Measurements from ENCODE around the gene ZSCAN12. TPM values are rescaled to one million over a fixed set of nuclear protein-coding genes. Genes with fewer than 3 reads are reported as not detected.

Gene ZSCAN12
- total and polyA plus RNA-seq, 2 of the 13 experiments (the other 11 are each of a cell fraction or from before 2014, with no cell fraction given): 2.8 to 8.9 TPM

DNA sequence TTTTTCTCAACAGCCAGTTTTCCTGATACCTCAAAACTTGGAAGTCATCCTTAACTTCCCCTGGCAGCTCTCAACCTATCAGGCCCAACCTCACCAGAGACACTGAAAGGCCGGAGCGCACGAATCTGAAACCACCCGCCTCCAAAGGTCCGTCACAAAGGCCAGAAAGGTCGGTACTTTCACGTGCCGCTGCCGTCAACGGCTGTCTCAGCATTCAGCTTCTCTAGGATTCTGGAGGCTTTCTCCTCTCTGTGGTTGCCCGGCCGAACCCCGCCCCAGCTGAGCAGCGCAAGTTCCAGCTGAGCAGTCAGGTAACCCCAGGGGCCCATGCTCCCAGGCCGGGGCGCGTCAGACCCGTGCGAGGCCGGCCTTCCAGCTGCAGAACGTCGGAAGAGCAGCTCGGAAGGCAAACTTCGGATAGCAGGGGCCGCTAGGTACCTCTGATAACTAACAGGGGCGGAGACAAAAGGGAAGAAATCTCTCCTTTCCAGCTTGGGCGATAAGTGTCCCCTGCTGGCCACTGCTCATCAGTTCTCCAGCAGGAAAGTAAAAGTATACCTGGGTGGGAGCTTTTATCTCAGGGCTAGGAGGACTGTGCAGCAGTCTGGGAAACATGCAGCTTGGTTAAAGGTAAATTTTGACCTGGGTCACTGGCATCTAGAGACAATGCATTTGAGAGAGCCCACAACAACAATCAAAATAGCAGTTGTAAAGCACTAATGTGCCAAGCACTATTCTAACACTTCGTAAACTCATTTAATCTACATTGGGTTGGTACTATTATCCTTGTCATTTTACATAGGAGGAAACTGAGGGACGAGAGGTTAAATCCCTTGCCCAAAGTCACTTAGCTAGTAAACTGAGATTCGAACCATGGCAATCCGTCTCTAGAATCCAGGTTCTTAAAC lies 16.1 kb downstream of the ZSCAN12 start (continued):
- TF ChIP-seq, protein P1, sequence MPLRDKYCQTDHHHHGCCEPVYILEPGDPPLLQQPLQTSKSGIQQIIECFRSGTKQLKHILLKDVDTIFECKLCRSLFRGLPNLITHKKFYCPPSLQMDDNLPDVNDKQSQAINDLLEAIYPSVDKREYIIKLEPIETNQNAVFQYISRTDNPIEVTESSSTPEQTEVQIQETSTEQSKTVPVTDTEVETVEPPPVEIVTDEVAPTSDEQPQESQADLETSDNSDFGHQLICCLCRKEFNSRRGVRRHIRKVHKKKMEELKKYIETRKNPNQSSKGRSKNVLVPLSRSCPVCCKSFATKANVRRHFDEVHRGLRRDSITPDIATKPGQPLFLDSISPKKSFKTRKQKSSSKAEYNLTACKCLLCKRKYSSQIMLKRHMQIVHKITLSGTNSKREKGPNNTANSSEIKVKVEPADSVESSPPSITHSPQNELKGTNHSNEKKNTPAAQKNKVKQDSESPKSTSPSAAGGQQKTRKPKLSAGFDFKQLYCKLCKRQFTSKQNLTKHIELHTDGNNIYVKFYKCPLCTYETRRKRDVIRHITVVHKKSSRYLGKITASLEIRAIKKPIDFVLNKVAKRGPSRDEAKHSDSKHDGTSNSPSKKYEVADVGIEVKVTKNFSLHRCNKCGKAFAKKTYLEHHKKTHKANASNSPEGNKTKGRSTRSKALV (CRISPR knock-in tag; IDR thresholded peaks at IDR 0.05): peak; percentile 83
- TF ChIP-seq ZNF850 (CRISPR knock-in tag; conservative IDR thresholded peaks at IDR 0.05) (no peak), TEAD2 (CRISPR knock-in tag; IDR thresholded peaks at IDR 0.05) (no peak), POLR2AphosphoS2 (IDR thresholded peaks at IDR 0.05; ENCODE audit: low read depth, low read length) (no peak), IRF2 (CRISPR knock-in tag; IDR thresholded peaks at IDR 0.05) (peak; percentile 98), NR2F1 (CRISPR knock-in tag; IDR thresholded peaks at IDR 0.05) (peak; percentile 100), ZNF30 (CRISPR knock-in tag; IDR thresholded peaks at IDR 0.05) (no peak), CHCHD3 (CRISPR knock-in tag; IDR thresholded peaks at IDR 0.05) (no peak), GFI1 (CRISPR knock-in tag; IDR thresholded peaks at IDR 0.05; ENCODE audit: borderline replicate concordance) (peak; percentile 23; the same call in 1 of the 2 replicates), ZNF431 (CRISPR knock-in tag; IDR thresholded peaks at IDR 0.05; ENCODE audit: borderline replicate concordance, low read depth) (peak; percentile 67; the same call in 1 of the 2 replicates), ZNF205 (CRISPR knock-in tag; IDR thresholded peaks at IDR 0.05) (peak; percentile 70), RNF2 (conservative IDR thresholded peaks at IDR 0.05; ENCODE audit: low read depth) (peak; percentile 93), SALL2 (CRISPR knock-in tag; IDR thresholded peaks at IDR 0.05) (peak; percentile 38; the same call in 1 of the 2 replicates), REPIN1 (CRISPR knock-in tag; IDR thresholded peaks at IDR 0.05; ENCODE audit: borderline replicate concordance, low read depth) (peak; percentile 89; the same call in 1 of the 2 replicates), SIX4 (CRISPR knock-in tag; IDR thresholded peaks at IDR 0.05) (peak; percentile 88), DRAP1 (CRISPR knock-in tag; IDR thresholded peaks at IDR 0.05) (peak; percentile 60)
- TF ChIP-seq, protein P2, sequence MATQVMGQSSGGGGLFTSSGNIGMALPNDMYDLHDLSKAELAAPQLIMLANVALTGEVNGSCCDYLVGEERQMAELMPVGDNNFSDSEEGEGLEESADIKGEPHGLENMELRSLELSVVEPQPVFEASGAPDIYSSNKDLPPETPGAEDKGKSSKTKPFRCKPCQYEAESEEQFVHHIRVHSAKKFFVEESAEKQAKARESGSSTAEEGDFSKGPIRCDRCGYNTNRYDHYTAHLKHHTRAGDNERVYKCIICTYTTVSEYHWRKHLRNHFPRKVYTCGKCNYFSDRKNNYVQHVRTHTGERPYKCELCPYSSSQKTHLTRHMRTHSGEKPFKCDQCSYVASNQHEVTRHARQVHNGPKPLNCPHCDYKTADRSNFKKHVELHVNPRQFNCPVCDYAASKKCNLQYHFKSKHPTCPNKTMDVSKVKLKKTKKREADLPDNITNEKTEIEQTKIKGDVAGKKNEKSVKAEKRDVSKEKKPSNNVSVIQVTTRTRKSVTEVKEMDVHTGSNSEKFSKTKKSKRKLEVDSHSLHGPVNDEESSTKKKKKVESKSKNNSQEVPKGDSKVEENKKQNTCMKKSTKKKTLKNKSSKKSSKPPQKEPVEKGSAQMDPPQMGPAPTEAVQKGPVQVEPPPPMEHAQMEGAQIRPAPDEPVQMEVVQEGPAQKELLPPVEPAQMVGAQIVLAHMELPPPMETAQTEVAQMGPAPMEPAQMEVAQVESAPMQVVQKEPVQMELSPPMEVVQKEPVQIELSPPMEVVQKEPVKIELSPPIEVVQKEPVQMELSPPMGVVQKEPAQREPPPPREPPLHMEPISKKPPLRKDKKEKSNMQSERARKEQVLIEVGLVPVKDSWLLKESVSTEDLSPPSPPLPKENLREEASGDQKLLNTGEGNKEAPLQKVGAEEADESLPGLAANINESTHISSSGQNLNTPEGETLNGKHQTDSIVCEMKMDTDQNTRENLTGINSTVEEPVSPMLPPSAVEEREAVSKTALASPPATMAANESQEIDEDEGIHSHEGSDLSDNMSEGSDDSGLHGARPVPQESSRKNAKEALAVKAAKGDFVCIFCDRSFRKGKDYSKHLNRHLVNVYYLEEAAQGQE (IDR thresholded peaks at IDR 0.05; ENCODE audit: borderline replicate concordance in 1 of 2, low read depth in 1 of 2, low read length in 2 of 2): peak in 1 of 2 experiments; percentile 25; a peak in 1 of 4 replicates
- TF ChIP-seq, protein P3, sequence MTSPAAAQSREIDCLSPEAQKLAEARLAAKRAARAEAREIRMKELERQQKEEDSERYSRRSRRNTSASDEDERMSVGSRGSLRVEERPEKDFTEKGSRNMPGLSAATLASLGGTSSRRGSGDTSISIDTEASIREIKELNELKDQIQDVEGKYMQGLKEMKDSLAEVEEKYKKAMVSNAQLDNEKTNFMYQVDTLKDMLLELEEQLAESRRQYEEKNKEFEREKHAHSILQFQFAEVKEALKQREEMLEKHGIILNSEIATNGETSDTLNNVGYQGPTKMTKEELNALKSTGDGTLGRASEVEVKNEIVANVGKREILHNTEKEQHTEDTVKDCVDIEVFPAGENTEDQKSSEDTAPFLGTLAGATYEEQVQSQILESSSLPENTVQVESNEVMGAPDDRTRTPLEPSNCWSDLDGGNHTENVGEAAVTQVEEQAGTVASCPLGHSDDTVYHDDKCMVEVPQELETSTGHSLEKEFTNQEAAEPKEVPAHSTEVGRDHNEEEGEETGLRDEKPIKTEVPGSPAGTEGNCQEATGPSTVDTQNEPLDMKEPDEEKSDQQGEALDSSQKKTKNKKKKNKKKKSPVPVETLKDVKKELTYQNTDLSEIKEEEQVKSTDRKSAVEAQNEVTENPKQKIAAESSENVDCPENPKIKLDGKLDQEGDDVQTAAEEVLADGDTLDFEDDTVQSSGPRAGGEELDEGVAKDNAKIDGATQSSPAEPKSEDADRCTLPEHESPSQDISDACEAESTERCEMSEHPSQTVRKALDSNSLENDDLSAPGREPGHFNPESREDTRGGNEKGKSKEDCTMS (CRISPR knock-in tag; conservative IDR thresholded peaks at IDR 0.05): no peak
- TF ChIP-seq, protein P4, sequence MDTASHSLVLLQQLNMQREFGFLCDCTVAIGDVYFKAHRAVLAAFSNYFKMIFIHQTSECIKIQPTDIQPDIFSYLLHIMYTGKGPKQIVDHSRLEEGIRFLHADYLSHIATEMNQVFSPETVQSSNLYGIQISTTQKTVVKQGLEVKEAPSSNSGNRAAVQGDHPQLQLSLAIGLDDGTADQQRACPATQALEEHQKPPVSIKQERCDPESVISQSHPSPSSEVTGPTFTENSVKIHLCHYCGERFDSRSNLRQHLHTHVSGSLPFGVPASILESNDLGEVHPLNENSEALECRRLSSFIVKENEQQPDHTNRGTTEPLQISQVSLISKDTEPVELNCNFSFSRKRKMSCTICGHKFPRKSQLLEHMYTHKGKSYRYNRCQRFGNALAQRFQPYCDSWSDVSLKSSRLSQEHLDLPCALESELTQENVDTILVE (CRISPR knock-in tag; IDR thresholded peaks at IDR 0.05): peak; percentile 79; the same call in 1 of the 2 replicates

Measured in HepG2 (cell line).